GM19395 (cell line): ENCODE measurements around the gene FAM3A.
A peak's percentile ranks its signal among the peaks of the same experiment; 100 is the strongest.

Experiments used
- ATAC-seq: cut with Tn5 transposase; IDR thresholded peaks from one replicate; pipeline ENCODE4 v1.9.1; 2021; ENCODE audit warnings: mild to moderate bottlenecking, moderate library complexity; ENCODE audit not compliant: unreplicated experiment

The FAM3A gene

DNA sequence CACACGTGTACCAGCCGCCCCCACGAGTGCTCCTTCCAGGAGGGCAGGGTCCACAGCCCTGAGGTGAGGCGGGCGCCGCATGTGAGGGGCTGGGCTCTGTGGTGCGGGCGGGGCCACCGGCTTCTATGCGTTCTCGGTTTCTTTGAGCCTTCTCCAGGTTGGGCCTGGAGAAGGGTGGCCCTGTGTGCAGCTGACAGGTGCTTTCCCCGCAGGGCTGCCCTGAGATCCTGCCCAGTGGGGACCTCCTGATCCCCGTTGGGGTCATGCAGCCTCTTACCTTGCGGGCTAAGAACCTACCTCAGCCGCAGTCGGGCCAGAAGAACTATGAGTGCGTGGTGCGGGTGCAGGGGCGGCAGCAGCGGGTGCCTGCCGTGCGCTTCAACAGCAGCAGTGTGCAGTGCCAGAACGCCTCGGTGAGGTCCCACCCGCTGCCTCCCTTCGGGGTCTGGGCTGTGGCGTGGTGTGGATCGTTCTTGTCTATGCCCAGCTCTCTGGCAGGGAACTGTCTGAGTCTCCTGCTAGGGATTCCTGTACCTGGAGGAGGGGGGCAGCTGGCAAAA lies 51.1 kb downstream of the FAM3A start:
- ATAC-seq, result no peak

DNA sequence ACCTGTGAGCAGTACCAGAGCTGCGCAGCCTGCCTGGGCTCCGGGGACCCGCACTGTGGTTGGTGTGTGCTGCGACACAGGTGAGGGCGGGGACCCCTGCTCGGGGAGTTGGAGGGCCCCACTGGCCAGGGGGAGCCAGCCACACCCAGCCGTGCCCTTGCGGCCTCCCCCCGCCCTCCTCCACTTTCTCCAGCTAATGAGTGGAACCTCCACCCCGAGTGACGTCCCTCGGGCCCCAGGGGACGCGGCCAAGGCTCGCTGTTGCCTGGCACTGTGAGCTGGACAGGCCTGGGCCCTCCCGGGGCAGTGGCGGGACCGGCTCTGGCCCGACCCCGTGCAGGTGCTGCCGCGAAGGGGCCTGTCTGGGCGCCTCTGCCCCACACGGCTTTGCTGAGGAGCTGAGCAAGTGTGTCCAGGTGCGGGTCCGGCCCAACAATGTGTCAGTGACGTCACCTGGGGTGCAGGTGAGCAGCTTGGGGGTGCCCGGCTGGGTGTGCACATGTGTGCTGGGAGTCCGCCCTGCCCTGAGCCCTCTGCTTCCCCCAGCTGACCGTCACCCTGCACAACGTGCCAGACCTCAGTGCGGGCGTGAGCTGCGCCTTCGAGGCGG lies 52.3 kb downstream of the FAM3A start:
- no peak for ATAC-seq

DNA sequence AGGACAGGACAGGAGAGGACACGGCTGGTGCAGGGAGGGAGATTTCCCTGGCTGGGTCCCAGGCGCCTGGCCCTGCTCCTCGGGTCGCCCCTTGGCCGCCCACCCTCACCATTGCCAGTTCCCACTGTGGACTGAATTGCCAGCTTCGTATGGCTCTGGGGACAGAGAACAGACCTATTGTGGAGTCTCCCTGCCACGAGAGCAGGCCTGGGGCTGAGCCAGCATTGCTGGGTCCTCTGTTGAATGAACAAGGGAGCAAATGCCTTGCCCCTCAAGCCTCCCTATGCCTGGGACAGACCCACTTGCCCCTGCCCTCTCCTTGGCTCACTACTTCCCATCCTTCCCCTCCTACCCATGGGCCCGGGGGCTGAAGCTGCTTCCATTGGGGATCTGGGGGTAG lies 53.6 kb downstream of the FAM3A start:
- no peak for ATAC-seq

DNA sequence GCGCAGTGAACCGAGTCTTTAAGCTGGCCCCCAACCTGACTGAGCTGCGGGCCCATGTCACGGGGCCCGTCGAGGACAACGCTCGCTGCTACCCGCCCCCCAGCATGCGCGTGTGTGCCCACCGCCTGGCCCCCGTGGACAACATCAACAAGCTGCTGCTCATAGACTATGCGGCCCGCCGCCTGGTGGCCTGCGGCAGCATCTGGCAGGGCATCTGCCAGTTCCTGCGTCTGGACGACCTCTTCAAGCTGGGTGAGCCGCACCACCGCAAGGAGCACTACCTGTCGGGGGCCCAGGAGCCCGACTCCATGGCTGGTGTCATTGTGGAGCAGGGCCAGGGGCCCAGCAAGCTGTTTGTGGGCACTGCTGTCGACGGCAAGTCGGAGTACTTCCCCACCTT lies 55.7 kb downstream of the FAM3A start:
- ATAC-seq, result no peak

DNA sequence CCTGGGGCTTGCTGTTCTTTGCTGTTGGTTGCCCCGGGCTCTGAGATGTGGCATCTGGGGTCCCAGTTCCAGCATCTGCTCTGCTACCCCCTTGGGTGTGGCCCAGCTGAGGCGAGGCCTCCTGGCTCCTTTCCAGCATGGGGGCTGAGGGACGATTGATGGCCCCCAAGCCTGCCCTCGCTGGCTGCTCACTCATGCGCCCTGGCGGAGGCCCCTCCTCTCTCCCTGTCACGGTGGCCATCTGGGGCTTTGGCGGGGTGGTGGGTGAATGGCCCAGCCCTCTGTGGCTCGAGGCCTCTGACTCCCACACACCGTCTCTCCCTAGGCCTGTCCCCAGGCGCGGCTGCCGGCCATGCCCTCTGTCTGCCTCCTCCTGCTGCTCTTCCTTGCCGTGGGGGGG lies 56.2 kb downstream of the FAM3A start:
- ATAC-seq, result no peak

DNA sequence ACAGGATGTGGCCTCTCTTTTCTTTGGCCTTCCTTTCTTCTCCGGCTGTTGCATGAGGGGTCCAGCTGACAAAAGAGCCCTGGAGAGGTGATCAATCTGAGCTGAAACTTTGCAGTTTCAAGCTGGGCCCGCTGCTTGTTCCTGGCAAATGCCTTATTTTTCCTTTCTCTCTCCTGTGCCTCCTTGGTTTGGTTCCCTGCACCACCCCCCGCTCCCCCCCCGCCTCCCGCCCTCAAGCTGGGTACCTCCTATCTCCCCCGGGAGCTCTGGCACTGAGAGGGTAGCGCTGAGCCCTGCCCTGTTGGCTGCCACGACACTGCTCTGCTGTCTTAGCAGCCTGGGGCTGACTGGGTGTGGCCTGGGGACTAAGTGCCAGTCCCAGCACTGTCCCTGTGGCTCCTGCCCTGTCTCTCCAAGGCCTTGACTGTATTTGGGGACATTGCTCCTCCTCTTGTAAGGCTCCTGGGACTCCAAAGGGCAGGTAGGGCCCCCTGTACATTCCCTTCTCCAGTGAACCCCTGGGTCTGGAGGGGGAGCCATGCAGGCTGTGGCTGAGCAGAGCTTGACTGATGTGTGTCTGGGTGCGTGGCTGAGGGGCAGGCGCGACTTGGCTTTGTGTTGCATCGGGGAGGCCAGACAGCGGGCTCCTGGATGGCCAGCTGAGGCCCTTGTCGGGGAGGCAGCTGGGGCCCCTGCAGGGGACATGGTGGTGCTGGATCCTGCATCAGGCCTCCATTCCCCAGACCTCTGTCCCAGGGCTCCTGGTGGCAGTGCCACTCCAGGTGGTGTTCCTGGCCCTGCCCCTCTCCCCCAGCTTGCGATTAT lies 56.9 kb downstream of the FAM3A start:
- ATAC-seq, result no peak

DNA sequence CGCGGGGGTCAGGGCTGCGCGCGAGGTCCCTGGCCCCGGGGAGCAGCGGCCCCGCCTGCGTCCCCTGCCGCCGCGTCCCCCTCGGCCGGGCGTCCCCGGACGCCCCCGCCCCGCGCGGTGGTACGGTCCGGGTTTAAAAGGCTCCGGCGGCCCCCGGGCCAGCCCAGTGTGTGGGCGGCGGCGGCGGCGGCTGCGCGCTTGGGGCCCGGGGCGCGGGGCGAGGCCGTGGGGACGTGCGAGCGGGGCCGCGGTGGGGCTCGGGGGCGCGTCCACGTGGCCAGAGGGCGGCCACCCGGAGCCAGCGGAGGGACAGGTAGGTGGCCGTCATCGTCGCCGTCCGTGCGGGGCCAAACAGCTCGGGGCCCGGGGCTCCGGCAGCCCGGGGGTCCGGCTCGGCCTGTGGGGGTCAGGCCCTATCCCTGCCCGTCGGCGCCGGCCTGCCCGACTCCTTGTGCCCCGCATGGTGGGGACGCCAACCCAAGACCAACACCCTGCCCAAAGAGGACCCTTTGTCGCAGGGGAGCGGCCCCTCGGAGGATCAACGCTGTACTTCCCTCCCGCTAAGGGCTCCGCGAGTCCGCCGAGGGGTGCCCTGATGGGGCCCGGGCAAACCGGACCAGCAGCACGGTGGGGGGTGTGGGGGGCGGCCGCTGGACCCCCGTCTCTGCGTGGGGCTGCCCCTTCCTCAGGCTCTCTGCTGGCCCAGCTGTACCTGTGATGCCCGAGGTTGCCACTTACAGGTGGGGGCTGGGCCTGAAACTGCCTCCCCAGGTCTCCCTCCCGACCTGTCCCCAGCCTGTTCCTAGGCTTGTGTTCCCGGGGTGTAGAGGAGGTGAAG lies 57.7 kb downstream of the FAM3A start, which contains the start of gene PLXNA3:
Gene PLXNA3, plus strand, starts transcription at position 166 of the 838 bp plus-strand sequence. CDS start 1,903 bp downstream, outside the sequence.
- ATAC-seq, result peak; percentile 62

DNA sequence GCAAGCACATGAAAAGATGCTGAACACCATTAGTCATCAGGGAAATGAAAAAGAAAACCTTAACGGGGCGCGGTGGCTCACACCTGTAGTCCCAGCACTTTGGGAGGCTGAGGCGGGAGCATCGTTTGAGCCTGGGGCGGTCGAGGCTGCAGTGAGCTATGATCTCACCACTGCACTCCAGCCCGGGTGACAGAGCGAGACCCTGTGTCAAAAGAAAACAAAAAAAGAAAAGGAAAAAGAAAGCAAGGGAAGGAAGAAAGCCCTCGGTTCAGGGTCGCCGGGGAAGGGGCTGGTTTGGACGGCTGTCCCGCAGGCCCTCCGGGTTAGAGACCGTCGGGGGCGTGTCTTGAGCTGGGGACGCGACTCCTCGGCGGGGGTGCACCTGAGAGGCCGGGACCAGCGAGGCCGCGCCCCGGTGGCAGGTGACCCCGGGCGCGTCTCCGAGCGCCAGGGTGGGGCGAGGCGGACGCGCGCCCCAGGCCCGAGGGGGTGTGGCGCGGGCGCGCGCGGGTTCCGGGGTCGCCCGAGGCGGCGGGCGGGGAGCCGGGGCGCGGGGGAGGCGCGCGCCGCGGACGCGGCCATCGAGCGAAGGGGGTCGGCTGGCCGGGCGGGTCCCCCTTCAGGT lies 58.4 kb downstream of the FAM3A start:
- ATAC-seq, result peak; percentile 44
